CD4-positive, CD25-positive, alpha-beta regulatory T cell (primary cell): ENCODE data around the gene SGCB. TPM values are rescaled to one million over a fixed set of nuclear protein-coding genes. Genes with fewer than 3 reads are reported as not detected.

ENCODE experiments used
- polyA plus RNA-seq, 4 donors: library from polyadenylated mRNA; unstranded; fragments of 300-500 nt; fragmentation: Illumina TruSeq; gene quantifications; one replicate each; pipeline ENCODE4 v1.2.3, GENCODE V29; 2021
- total RNA-seq: library from RNA; stranded (reverse); gene quantifications from one replicate; pipeline ENCODE4 v1.2.3, GENCODE V29; 2022

The SGCB gene
- total and polyA plus RNA-seq, 5 donors from 2014 or later, result 3.6 to 8.3 (median 6.1) TPM

Other genes with a start within 250 kb of the SGCB start
- 28.1 TPM for gene DCUN1D4, start 195.1 kb downstream of the SGCB start, total RNA-seq
- gene DCUN1D4, start 195.1 kb downstream of the SGCB start, polyA plus RNA-seq, result 10 to 100 TPM in 3 of 4 donors, 1 to 10 TPM in 1; 9.7 to 18.5 (median 17.1) TPM
- gene LRRC66, start 17.9 kb downstream of the SGCB start, total RNA-seq, result 0.37 TPM
- not detected for gene LRRC66, start 17.9 kb downstream of the SGCB start, polyA plus RNA-seq
- not detected for gene SPATA18, start 13.0 kb upstream of the SGCB start, total RNA-seq
- not detected for gene SPATA18, start 13.0 kb upstream of the SGCB start, polyA plus RNA-seq